ACC112 (cell line): ENCODE data around the gene ST6GAL1.
"Not testable (repeated sequence)": the region's sequence is repeated elsewhere in the genome, so short reads cannot be mapped to it uniquely, and the experiment has no call there.

Experiments used
- H2AFZ ChIP-seq: fragments of 200-600 bp; sonication (generic); one replicate; pipeline ENCODE4 v1.6.0; 2017; ENCODE audit warnings: antibody characterized with exemption, low read length; ENCODE audit not compliant: unreplicated experiment
- H3K27ac ChIP-seq: fragments of 200-600 bp; sonication (generic); 2 replicates; pipeline ENCODE4 v1.5.1; 2014; ENCODE audit warnings: low read depth, mild to moderate bottlenecking, antibody characterized with exemption, low read length, moderate library complexity
- H3K27me3 ChIP-seq: fragments of 200-600 bp; sonication (generic); 2 replicates; pipeline ENCODE4 v1.6.1; 2014; ENCODE audit warnings: mild to moderate bottlenecking, antibody characterized with exemption, low read length, moderate library complexity, mixed read lengths; ENCODE audit not compliant: insufficient read depth
- H3K36me3 ChIP-seq: fragments of 200-600 bp; sonication (generic); 2 replicates; pipeline ENCODE4 v1.6.1; 2016; ENCODE audit warnings: mild to moderate bottlenecking, antibody characterized with exemption, low read length, moderate library complexity, mixed read lengths; ENCODE audit not compliant: insufficient read depth
- H3K4me1 ChIP-seq: fragments of 200-600 bp; sonication (generic); one replicate; pipeline ENCODE4 v1.6.1; 2016; ENCODE audit warnings: low read length, mixed read lengths; ENCODE audit not compliant: insufficient read depth, unreplicated experiment, control insufficient read depth
- H3K4me3 ChIP-seq: fragments of 200-600 bp; sonication (generic); 2 replicates; pipeline ENCODE4 v1.5.1; 2014; ENCODE audit warnings: mild to moderate bottlenecking, low read depth, low read length
- H3K79me2 ChIP-seq: fragments of 200-600 bp; sonication (generic); one replicate; pipeline ENCODE4 v1.6.0; 2016; ENCODE audit warnings: low read length; ENCODE audit not compliant: control insufficient read depth, unreplicated experiment, insufficient read depth

Gene ST6GAL1

DNA sequence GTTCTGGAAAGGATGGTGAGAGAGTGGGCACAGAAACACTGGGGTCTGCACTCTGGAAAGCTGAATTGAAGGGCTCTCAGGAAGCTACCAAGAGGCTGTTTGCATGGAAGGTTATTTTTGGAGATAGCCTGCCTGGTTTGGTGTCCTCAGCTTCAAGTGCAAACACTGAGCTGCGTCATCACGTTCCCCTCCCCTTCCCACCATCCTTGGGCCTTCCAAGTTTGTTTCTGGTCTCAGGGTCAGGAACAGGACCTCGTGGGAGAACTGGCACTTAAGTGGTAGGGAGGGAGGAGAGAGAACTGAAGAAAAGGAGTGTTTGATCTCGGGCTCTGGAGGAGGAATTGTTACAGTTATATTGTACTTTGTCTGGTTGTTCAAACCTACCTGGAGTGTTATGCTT, 10.6 kb downstream of the ST6GAL1 start:
- no peak overlapping the region for H3K27ac ChIP-seq
- no peaks in the 10 kb centered on the region for H3K4me1 ChIP-seq
- no peak overlapping the region for H3K4me3 ChIP-seq
- no peaks in the 10 kb centered on the region for H3K79me2 ChIP-seq
- no peaks in the 10 kb centered on the region for H3K36me3 ChIP-seq
- H3K27me3 ChIP-seq = no peaks in the 10 kb centered on the region
- H2AFZ ChIP-seq = no peak overlapping the region

DNA sequence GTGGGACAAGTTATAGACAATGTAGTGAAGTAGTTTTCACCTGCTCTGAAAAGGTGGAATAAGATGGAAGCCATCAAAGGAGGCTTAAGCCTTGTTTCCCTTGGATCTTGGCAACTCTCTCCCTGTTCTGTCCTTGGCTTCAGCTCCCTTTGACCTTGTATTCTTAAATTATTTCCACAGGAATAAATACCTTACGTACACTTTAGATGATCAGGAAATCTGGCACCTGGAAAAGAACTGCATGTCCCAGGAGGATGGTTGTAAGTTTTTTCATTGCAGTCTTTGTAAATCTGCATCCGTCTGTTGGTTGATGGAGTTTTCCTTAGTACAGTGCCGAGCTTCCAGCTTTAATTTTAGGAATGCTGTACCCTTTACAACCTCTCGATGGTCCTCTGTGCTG, 11.8 kb downstream of the ST6GAL1 start:
- no peaks in the 10 kb centered on the region for H3K79me2 ChIP-seq

DNA sequence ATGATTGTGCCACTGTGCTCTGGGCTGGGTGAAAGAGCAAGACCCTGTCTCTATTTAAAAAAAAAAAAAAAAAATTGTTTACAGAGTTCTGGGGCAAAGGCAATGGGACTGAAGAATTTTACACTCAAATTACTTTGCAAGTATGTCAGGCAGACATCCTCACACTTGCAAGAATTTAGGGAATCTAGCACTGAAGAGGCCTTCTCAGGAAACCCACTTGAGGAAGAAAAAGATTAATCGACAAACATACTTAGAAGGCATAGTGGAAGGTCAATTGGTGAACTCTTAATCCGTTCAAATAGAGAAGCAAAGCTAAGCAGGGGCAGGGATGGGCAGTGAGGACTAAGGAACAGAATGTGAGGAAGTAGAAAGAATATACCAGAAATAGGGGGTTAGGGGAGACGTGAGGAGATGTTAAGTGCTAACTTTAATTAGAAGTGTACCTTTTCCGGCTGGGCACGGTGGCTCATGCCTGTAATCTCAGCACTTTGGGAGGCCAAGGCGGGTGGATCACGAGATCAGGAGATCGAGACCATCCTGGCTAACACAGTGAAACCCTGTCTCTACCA, 15.0 kb downstream of the ST6GAL1 start:
- no peak overlapping the region for H3K27ac ChIP-seq
- H3K27me3 ChIP-seq = no peaks in the 10 kb centered on the region
- no peaks in the 10 kb centered on the region for H3K4me1 ChIP-seq
- no peaks in the 10 kb centered on the region for H3K79me2 ChIP-seq
- H2AFZ ChIP-seq = no peak overlapping the region
- H3K4me3 ChIP-seq = no peak overlapping the region
- no peaks in the 10 kb centered on the region for H3K36me3 ChIP-seq

More for the DNA sequence above, 11.8 kb downstream of the ST6GAL1 start:
- H3K27me3 ChIP-seq = no peaks in the 10 kb centered on the region
- no peaks in the 10 kb centered on the region for H3K36me3 ChIP-seq
- H3K4me3 ChIP-seq = no peak overlapping the region
- no peaks in the 10 kb centered on the region for H3K4me1 ChIP-seq
- no peak overlapping the region for H3K27ac ChIP-seq
- no peak overlapping the region for H2AFZ ChIP-seq

DNA sequence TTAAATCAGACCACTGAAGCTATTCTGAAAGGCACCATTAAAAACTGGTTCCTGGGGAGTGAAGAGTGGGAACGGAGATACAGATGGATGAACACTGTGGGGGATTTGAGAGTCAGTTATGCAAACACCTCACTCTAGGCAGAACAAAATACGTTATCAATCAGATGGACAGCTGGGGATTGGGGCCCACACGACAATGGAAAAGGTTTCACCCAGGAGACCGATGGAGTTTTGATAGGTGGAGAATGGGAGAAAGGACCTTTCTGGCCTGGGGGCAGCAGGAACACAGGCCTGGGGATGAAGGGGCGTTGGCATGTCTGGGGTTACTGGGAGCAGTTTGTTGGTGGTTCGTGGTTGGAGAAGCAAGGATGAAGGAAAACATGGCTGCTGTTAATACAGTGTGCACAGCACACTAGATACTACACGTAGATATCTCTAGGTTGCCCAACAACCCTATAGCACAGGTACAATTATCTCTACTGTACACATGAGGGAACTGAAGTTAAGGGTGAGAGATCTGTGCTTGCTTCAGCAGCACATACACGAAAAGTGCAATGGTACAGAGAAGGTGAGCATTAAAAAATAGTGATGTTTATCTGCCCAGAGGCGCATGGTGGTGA, 16.5 kb downstream of the ST6GAL1 start:
- no peaks in the 10 kb centered on the region for H3K79me2 ChIP-seq
- no peak overlapping the region for H3K4me3 ChIP-seq
- H3K4me1 ChIP-seq = no peaks in the 10 kb centered on the region
- no peak overlapping the region for H2AFZ ChIP-seq
- H3K27ac ChIP-seq = no peak overlapping the region
- no peaks in the 10 kb centered on the region for H3K36me3 ChIP-seq
- H3K27me3 ChIP-seq = no peaks in the 10 kb centered on the region

DNA sequence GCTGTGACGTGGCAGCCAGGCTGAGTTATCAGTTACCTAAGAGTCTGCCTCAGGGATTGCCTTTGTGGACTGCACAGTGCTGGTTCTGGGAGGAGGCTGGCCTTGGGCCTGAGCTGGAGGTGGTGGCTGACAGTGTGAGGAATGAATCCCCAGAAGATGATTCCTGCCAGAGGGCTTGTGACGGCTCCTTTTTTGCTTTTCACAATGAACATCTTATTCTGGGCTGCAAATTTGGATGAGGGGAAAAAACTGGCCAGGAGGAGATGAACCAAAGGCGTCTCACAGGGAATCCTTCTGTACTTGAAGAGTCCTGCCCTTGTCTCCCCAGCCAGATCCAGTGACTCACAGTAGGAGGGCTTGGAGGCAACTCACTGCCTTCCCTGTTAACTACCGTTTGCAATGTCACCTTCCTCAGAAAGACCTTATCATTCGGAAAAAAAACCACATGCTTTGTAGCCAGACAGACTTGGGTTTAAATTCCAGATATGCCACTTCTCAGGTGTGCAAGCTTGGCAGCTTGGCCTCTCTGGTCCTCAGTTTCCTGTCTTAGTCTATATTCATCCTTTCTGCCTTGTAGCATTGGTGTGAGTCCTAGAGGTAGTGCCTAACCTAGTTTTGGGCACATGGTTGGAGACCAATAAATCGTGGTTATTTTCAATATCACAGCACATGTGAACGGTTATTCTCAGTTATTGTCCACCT, 19.1 kb downstream of the ST6GAL1 start:
- Histone ChIP-seq H3K79me2 (no peaks in the 10 kb centered on the region), H2AFZ (no peak overlapping the region), H3K36me3 (no peaks in the 10 kb centered on the region), H3K4me3 (no peak overlapping the region), H3K27ac (no peak overlapping the region), H3K27me3 (no peaks in the 10 kb centered on the region), H3K4me1 (no peaks in the 10 kb centered on the region)

DNA sequence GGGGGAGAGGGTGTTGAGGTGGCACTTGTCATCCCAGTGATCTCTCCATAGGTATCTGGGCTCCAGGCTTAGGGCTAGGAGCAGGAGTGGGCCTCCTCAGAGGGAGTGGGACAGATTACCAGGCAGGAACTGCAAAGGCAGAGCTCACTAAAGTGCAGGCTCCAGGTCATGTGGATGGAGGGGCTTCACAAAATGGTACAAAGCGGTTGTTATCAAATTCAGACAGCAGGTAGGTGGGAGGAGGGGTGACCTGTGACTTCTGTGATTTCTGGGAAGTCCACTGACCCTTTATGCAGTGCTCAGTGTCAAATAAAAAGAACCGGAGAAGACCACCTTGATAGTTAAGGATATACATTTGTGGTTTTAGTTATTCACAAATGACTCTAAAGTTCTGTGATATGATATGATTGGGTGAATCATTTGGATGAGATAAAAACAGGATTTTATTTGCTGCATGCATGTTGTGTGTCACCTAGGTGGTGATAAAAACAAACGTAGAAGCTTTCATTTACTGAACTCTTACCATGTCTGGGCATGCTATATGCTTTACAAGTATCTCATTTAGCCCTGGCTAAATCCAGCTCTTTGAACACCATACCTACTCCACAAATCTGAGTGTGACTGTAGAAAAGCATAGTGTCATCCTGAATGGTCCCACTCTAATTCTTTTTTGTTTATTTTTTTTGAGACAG, 20.2 kb downstream of the ST6GAL1 start:
- no peaks in the 10 kb centered on the region for H3K27me3 ChIP-seq
- no peak overlapping the region for H3K27ac ChIP-seq
- no peaks in the 10 kb centered on the region for H3K79me2 ChIP-seq
- H2AFZ ChIP-seq = no peak overlapping the region
- no peaks in the 10 kb centered on the region for H3K36me3 ChIP-seq
- no peaks in the 10 kb centered on the region for H3K4me1 ChIP-seq
- H3K4me3 ChIP-seq = no peak overlapping the region

DNA sequence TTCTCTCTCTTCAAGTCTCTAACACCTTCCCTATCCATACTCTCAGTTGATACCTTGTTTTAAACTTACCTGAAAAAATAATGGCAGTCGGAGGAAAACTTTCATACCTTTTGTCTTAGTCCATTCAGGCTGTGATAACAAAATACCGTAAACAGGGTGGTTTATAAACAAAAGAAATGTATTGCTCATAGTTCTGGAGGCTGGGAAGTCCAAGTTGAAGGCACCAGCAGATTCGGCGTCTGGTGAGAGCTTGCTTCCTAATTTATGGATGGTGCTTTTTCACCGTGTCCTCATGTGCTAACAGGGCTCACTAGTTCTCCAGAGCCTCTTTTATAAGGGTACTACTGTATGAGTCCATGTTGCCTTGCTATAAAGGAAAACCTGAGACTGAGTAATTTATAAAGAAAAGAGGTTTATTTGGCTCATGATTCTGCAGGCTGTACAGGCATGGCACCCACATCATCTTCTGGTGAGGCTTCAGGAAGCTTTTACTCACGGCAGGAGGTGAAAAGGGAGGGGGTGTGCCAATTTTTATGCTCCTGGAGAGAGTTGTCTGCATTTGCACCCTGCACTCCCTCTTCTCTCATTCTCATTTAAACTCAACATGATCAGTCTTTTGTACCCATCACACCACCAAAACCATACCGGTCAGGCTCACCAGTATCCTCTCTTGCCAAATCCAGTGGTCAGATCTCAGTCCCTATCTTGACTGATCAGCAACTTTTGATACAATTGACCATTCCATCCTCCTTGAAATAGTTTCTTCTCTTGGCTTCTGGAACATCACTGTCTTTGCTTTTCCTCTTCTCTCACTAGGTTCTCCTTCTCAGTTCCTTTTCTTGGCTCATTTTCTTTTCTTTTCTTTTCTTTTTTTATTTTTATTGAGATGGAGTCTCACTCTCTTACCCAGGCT, 21.6 kb downstream of the ST6GAL1 start:
- Histone ChIP-seq H3K4me3 (no peak overlapping the region), H3K79me2 (no peaks in the 10 kb centered on the region), H3K4me1 (no peaks in the 10 kb centered on the region), H3K36me3 (no peaks in the 10 kb centered on the region), H2AFZ (no peak overlapping the region), H3K27ac (no peak overlapping the region), H3K27me3 (no peaks in the 10 kb centered on the region)

DNA sequence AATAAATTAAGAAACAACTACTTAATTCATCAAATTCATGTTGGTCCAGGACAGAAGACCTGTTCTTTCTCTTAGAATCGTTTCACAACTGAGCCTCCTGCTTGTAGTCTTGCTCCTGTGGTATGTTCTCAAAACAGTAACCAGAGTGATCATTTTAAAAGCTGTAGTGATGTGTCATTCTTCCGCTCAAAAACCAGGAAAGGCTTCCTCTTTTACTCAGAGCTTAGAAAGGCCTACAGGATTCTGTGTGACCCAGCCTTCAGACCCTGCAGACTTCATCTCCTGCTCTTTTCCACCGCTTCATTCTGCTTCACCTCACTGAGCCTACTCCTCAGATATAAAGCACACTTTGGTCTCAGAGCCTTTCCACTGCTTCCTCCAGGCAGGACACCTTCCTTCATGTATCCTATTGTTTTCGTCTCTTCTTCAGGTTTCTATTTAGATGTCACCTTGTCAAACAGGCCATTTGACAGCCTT, 22.7 kb downstream of the ST6GAL1 start:
- no peaks in the 10 kb centered on the region for H3K79me2 ChIP-seq
- no peaks in the 10 kb centered on the region for H3K27me3 ChIP-seq
- no peaks in the 10 kb centered on the region for H3K4me1 ChIP-seq
- H3K36me3 ChIP-seq = no peaks in the 10 kb centered on the region
- H3K27ac ChIP-seq = no peak overlapping the region
- H2AFZ ChIP-seq = no peak overlapping the region
- H3K4me3 ChIP-seq = no peak overlapping the region

DNA sequence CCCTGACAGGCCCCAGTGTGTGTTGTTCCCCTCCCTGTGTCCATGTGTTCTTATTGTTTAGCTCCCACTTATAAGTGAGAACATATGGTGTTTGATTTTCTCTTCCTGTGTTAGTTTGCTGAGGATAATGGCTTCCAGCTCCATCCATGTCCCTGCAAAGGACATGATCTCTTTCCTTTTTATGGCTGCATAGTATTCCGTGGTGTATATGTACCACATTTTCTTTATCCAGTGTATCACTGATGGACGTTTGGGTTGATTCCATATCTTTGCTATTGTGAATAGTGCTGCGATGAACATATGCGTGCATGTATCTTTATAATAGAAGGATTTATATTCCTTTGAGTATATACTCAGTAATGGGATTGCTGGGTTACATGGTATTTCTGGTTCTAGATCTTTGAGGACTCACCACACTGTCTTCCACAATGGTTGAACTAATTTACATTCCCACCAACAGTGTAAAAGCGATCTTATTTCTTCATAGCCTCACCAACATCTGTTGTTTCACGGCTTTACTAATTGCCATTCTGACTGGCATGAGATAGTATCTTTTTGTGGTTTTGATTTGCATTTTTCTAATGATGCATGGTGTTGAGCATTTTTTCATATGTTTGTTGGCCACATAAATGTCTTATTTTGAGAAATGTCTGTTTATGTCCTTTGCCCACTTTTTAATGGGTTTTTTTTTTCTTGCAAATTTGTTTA, 23.8 kb downstream of the ST6GAL1 start:
- not testable (repeated sequence) for H3K79me2 ChIP-seq, H3K4me3 ChIP-seq, H2AFZ ChIP-seq, H3K27me3 ChIP-seq, H3K27ac ChIP-seq, H3K36me3 ChIP-seq, H3K4me1 ChIP-seq
